T-cell (primary cell): ENCODE data around the gene PTPN11. TPM values are rescaled to one million over a fixed set of nuclear protein-coding genes. Genes with fewer than 3 reads are reported as not detected.

Experiments used
- ATAC-seq, 4 experiments: fragments of 200-7000 bp in 3 of 4; fragments of 150-1000 bp in 1 of 4; cut with Tn5 transposase; replicated peaks in 1 of 4; 1 replicate in 3 of 4; 2 replicates in 1 of 4; pipeline ENCODE4 v1.10.0; 2021; ENCODE audit warnings: moderate library complexity in 3 of 4, mild to moderate bottlenecking in 2 of 4, moderate number of reproducible peaks in 1 of 4
- CTCF ChIA-PET, 2 donors: fragments of 300-600 bp; sonication (Branson Sonifier 250); formaldehyde crosslinking; loops; one replicate each; lab custom pipeline; 2022; ENCODE audit warnings: antibody characterized with exemption in 2 of 2; lab: Charles Lee
- POLR2A ChIA-PET, 2 donors: fragments of 300-600 bp; sonication (Branson Sonifier 250); formaldehyde crosslinking; loops; one replicate each; lab custom pipeline; 2022; ENCODE audit warnings: antibody characterized with exemption in 2 of 2; lab: Charles Lee
- DNase-seq, 35 experiments: peaks; one replicate each; pipeline versions ENCODE4 v3.0.0 to v3.0.0-alpha.2; 2013 to 2023
- H3K27ac ChIP-seq: one replicate; pipeline ENCODE4 v1.5.1; 2013; ENCODE audit warnings: low read length
- H3K27me3 ChIP-seq, 2 experiments: replicated peaks in 1 of 2; 1 replicate in 1 of 2; 2 replicates in 1 of 2; pipeline versions ENCODE4 v1.6.1 to v1.7.0; 2013; ENCODE audit warnings: low read length in 1 of 2, mixed read lengths in 1 of 2; ENCODE audit not compliant: control insufficient read depth in 2 of 2, insufficient read depth in 2 of 2; ENCODE audit errors: extremely low read depth in 1 of 2
- H3K36me3 ChIP-seq, 2 donors: 1 replicate in 1 of 2; 2 replicates in 1 of 2; pipeline versions ENCODE4 v1.6.1 to v1.7.0; 2013; ENCODE audit warnings: low read length in 1 of 2; ENCODE audit not compliant: control insufficient read depth in 2 of 2, insufficient read depth in 1 of 2; ENCODE audit errors: extremely low read depth in 1 of 2
- H3K4me1 ChIP-seq, 2 experiments: 1 replicate in 1 of 2; 2 replicates in 1 of 2; pipeline versions ENCODE4 v1.6.1 to v1.7.0; 2013; ENCODE audit warnings: low read length in 2 of 2, mixed read lengths in 1 of 2; ENCODE audit not compliant: insufficient read depth in 2 of 2, control insufficient read depth in 1 of 2; ENCODE audit errors: extremely low read depth in 1 of 2
- H3K4me3 ChIP-seq, 2 donors: 1 replicate in 1 of 2; 2 replicates in 1 of 2; pipeline versions ENCODE4 v1.5.1 to v1.7.0; 2013; ENCODE audit warnings: mild to moderate bottlenecking in 2 of 2, low read length in 1 of 2, moderate library complexity in 1 of 2; ENCODE audit not compliant: control insufficient read depth in 1 of 2; ENCODE audit errors: extremely low read depth in 1 of 2
- H3K9me3 ChIP-seq: 2 replicates; pipeline ENCODE4 v1.7.0; 2013
- H3K27ac Mint-ChIP-seq, 2 donors: one replicate each; pipeline ENCODE4 v1.8.0; 2020 to 2021; ENCODE audit warnings: mild to moderate bottlenecking in 2 of 2, mixed read lengths in 2 of 2
- H3K27me3 Mint-ChIP-seq, 2 donors: one replicate each; pipeline ENCODE4 v1.8.0; 2021 to 2022; ENCODE audit warnings: mixed read lengths in 2 of 2
- H3K36me3 Mint-ChIP-seq: one replicate; pipeline ENCODE4 v1.8.0; 2021; ENCODE audit warnings: mixed read lengths
- H3K4me1 Mint-ChIP-seq, 3 donors: one replicate each; pipeline ENCODE4 v1.8.0; 2020 to 2022; ENCODE audit warnings: mixed read lengths in 3 of 3, mild to moderate bottlenecking in 1 of 3
- H3K4me3 Mint-ChIP-seq, 3 donors: one replicate each; pipeline ENCODE4 v1.8.0; 2020 to 2022; ENCODE audit warnings: mild to moderate bottlenecking in 3 of 3, mixed read lengths in 3 of 3, moderate library complexity in 3 of 3
- H3K9me3 Mint-ChIP-seq, 3 donors: one replicate each; pipeline ENCODE4 v1.8.0; 2020 to 2022; ENCODE audit warnings: mixed read lengths in 3 of 3
- whole genome bisulfite sequencing: methylation state at CpG from one replicate; pipeline ENCODE4 v1.1.5; 2013; ENCODE audit warnings: missing lambda C conversion rate; ENCODE audit not compliant: insufficient coverage; 5-methylcytosine and 5-hydroxymethylcytosine counted together
- total RNA-seq, 35 experiments: library from RNA in 6 of 35; stranded (reverse) in 6 of 35; fragments of 120-200 nt in 1 of 35; gene quantifications; one replicate each; pipeline versions ENCODE4 v1.2.1 to v1.2.4 and lab custom pipeline; 2013 to 2026

The PTPN11 gene
- total RNA-seq, 5 donors from 2014 or later (not counting 1 experiment from before 2014, with no cell fraction given): 48.7 to 55.5 (median 53.2) TPM

- Histone ChIP-seq H3K27ac (no peak overlapping the region), H3K4me3 (no peak overlapping the region), H3K27me3 (no peaks in the 10 kb centered on the region), H3K4me1 (no peaks in the 10 kb centered on the region), H3K9me3 (no peaks in the 10 kb centered on the region), H3K36me3 (peaks cover 21 to 73% of the 10 kb centered on the region in 2 donors)
- POLR2A ChIA-PET: no interaction called here
- 94% methylated on average over 2 of the region's 2 CpGs for WGBS
- Mint-ChIP-seq H3K4me3 (no peak overlapping the region), H3K36me3 (peaks cover 82% of the 10 kb centered on the region), H3K9me3 (no peaks in the 10 kb centered on the region), H3K27me3 (no peaks in the 10 kb centered on the region), H3K4me1 (no peaks in the 10 kb centered on the region), H3K27ac (no peak overlapping the region)
- CTCF ChIA-PET: no interaction called here
- DNase-seq (no peak), ATAC-seq (no peak)
These were observed 64.0 kb downstream of the PTPN11 start for GRCh38 chr12:112482733-112483132.

- Histone ChIP-seq H3K36me3 (peaks cover 21 to 74% of the 10 kb centered on the region in 2 donors), H3K9me3 (no peaks in the 10 kb centered on the region), H3K27me3 (no peaks in the 10 kb centered on the region), H3K27ac (no peak overlapping the region), H3K4me1 (no peaks in the 10 kb centered on the region), H3K4me3 (no peak overlapping the region)
- H3K9me3 Mint-ChIP-seq: no peaks in the 10 kb centered on the region
- ATAC-seq: no peak
- no peak overlapping the region for H3K27ac Mint-ChIP-seq
- H3K4me1 Mint-ChIP-seq: no peaks in the 10 kb centered on the region
- CTCF ChIA-PET: no interaction called here
- WGBS: 98% methylated on average over 9 of the region's 12 CpGs
- H3K27me3 Mint-ChIP-seq: no peaks in the 10 kb centered on the region
- POLR2A ChIA-PET: interaction anchor here in 1 of 2 donors (0.7 kb wide), 1 partner anchor 24 kb away, joined by 3 read pairs; no protein-coding TSS in a partner anchor
- H3K36me3 Mint-ChIP-seq: peaks cover 75% of the 10 kb centered on the region
- H3K4me3 Mint-ChIP-seq: no peak overlapping the region
- no peak for DNase-seq
These were observed 67.6 kb downstream of the PTPN11 start for GRCh38 chr12:112486361-112486760.

DNA sequence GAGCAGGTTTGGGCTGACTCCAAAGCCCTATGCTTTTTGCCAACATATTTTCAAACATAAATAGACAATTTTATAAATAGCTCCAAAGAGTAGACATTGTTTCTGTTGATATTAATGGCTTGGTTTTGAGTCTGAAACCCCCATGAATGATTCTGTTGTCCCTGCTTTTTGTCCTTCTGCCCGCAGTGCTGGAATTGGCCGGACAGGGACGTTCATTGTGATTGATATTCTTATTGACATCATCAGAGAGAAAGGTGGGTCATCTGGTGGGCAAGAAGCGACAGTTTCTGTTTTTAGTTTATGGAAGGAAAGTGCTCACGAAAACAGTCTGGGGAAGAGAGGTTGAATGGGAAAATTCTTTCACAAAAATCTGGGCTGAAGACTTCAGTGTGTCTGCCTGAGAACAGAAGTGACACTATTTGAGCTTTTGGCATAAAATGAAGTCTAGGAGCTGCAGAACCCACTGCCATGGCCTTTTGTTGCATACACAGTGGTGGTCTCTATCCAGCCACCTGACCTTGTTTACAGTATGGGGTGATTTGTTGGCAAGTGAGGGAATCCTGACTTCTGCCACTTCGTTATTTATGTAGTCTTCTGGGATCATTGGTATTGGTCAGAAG lies 69.6 kb downstream of the PTPN11 start:
- Histone ChIP-seq H3K27ac (no peak overlapping the region), H3K4me1 (no peaks in the 10 kb centered on the region), H3K36me3 (peaks cover 14 to 66% of the 10 kb centered on the region in 2 donors), H3K27me3 (no peaks in the 10 kb centered on the region), H3K9me3 (no peaks in the 10 kb centered on the region), H3K4me3 (no peak overlapping the region)
- CTCF ChIA-PET: no interaction called here
- H3K4me1 Mint-ChIP-seq: no peaks in the 10 kb centered on the region
- no peaks in the 10 kb centered on the region for H3K27me3 Mint-ChIP-seq
- DNase-seq (no peak), ATAC-seq (no peak)
- H3K36me3 Mint-ChIP-seq: peaks cover 71% of the 10 kb centered on the region
- POLR2A ChIA-PET: no interaction called here
- H3K4me3 Mint-ChIP-seq: no peak overlapping the region
- H3K27ac Mint-ChIP-seq: no peak overlapping the region
- WGBS: 97% methylated on average over 5 of the region's 6 CpGs
- H3K9me3 Mint-ChIP-seq: no peaks in the 10 kb centered on the region

DNA sequence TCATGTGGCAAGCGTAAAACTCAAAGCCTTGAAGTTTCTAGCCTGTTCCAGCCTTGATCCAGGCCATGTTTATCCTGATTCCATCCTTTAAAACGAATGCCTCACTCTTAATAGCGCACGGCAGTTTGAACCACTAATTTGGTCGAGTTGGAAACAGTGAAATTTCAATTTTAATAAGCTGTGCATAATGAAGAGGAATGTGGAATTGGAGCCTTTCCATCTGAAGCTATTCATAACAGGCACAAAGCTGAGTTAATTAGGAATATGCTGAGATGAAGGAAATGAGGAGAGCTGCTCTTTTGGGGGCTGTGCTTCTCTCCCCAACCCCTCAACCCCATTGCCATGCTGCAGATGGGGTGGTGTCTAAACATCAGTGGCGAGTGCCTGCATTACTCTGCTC lies 70.7 kb downstream of the PTPN11 start:
- Mint-ChIP-seq H3K9me3 (no peaks in the 10 kb centered on the region), H3K27me3 (no peaks in the 10 kb centered on the region), H3K4me1 (peaks cover 0 to 1% (median 0%) of the 10 kb centered on the region in 3 donors), H3K27ac (no peak overlapping the region), H3K36me3 (peaks cover 66% of the 10 kb centered on the region), H3K4me3 (no peak overlapping the region)
- Histone ChIP-seq H3K4me3 (no peak overlapping the region), H3K4me1 (no peaks in the 10 kb centered on the region), H3K36me3 (peaks cover 11 to 66% of the 10 kb centered on the region in 2 donors), H3K9me3 (no peaks in the 10 kb centered on the region), H3K27ac (no peak overlapping the region), H3K27me3 (no peaks in the 10 kb centered on the region)
- ChIA-PET CTCF (no interaction called here), POLR2A (no interaction called here)
- ATAC-seq (no peak), DNase-seq (no peak)
- 90% methylated on average over 2 of the region's 6 CpGs for WGBS

DNA sequence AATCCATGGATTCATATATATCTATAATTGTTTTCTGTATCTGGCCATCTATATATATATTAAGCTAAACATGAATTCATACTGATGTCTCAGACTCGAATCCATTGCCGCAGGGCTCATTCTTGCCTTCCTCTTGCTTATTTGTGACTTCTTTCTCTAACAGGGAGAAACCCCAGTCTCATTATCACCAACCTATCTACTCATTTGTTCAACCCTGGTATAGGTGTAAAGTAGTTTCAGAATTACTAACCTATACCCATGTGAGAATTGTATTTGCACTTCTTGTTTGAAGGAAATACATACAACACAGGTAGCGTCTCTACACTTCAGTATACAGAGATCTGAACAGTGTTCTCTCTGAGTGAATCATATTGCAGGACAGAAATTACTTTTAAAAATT lies 77.7 kb downstream of the PTPN11 start:
- H3K36me3 Mint-ChIP-seq: peaks cover 56% of the 10 kb centered on the region
- H3K4me3 Mint-ChIP-seq: no peak overlapping the region
- Histone ChIP-seq H3K27me3 (no peaks in the 10 kb centered on the region), H3K4me3 (no peak overlapping the region), H3K4me1 (no peaks in the 10 kb centered on the region), H3K9me3 (no peaks in the 10 kb centered on the region), H3K36me3 (peaks cover 14 to 40% of the 10 kb centered on the region in 2 donors), H3K27ac (no peak overlapping the region)
- ChIA-PET CTCF (no interaction called here), POLR2A (no interaction called here)
- no peaks in the 10 kb centered on the region for H3K9me3 Mint-ChIP-seq
- no CpG with 5 or more reads among the region's 3 CpGs for WGBS
- no peaks in the 10 kb centered on the region for H3K27me3 Mint-ChIP-seq
- no peak for ATAC-seq
- no peak for DNase-seq
- no peak overlapping the region for H3K27ac Mint-ChIP-seq
- peaks cover 0 to 5% (median 0%) of the 10 kb centered on the region in 3 donors for H3K4me1 Mint-ChIP-seq

DNA sequence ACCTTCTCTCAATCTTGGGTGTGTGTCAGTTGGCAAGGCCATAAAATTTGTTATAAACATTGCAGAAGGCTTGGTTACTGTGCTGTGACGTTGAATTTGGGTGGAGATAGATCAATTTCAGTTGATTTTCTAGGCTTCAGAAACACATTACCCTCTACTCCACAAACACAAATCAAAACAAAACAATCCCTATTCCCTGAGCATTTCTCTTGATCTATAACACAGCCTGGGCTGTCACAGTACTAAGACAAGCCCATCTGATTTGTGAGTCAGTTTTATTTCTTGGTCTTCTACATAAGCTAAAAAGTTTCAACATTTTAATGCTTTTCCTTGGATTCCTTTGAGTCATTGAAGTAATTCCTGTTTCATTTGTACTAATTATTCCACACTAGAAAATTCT lies 79.8 kb downstream of the PTPN11 start:
- H3K4me3 ChIP-seq: no peak overlapping the region
- H3K4me1 ChIP-seq: no peaks in the 10 kb centered on the region
- no peaks in the 10 kb centered on the region for H3K27me3 ChIP-seq
- Mint-ChIP-seq H3K27me3 (no peaks in the 10 kb centered on the region), H3K4me3 (no peak overlapping the region), H3K9me3 (no peaks in the 10 kb centered on the region), H3K4me1 (peaks cover 0 to 5% (median 0%) of the 10 kb centered on the region in 3 donors), H3K27ac (no peak overlapping the region), H3K36me3 (peaks cover 62% of the 10 kb centered on the region)
- WGBS: no CpG with 5 or more reads among the region's 1 CpG
- CTCF ChIA-PET: no interaction called here
- POLR2A ChIA-PET: no interaction called here
- no peaks in the 10 kb centered on the region for H3K9me3 ChIP-seq
- no peak for ATAC-seq
- no peak for DNase-seq
- peaks cover 17 to 41% of the 10 kb centered on the region in 2 donors for H3K36me3 ChIP-seq
- no peak overlapping the region for H3K27ac ChIP-seq
